Measurements from ENCODE around the gene ACOT6. TPM values are rescaled to one million over a fixed set of nuclear protein-coding genes. Genes with fewer than 3 reads are reported as not detected.
"Not testable (repeated sequence)": the region's sequence is repeated elsewhere in the genome, so short reads cannot be mapped to it uniquely, and the experiment has no call there.

Gene ACOT6
- total and polyA plus RNA-seq, 2 experiments from 2014 or later = not detected

DNA sequence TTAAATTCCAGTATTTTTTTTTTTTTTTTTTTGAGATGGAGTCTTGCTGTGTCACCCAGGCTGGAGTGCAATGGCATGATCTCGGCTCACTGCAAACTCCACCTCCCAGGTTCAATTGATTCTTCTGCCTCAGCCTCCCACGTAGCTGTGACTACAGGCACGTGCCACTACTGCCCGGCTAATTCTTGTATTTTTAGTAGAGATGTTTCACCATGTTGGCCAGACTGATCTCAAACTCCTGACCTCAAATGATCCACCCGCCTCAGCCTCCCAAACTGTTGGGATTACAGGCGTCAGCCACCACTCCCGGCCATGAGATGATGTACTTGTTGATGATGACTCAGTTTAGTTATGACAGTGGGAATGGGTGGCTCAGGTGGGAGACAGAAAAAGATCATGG, 38.1 kb upstream of the ACOT6 start:
- not testable (repeated sequence) for H3K4me2 ChIP-seq; H3K4me3 ChIP-seq; DNase-seq (ENCODE audit: low spot score); H3K27ac ChIP-seq; H3K79me2 ChIP-seq; H3K36me3 ChIP-seq (replicated peaks; ENCODE audit: insufficient read depth, low read depth); H3K9me3 ChIP-seq (ENCODE audit: low read depth); H3K27me3 ChIP-seq; H2AFZ ChIP-seq; H3K9me2 ChIP-seq (replicated peaks; ENCODE audit: insufficient read depth); H4K20me1 ChIP-seq (ENCODE audit: insufficient read depth, poor library complexity, severe bottlenecking); H3K4me1 ChIP-seq (ENCODE audit: insufficient read depth)
- 96% methylated on average over 7 of the region's 7 CpGs for WGBS (ENCODE audit: low lambda C conversion rate, missing lambda C conversion rate)

DNA sequence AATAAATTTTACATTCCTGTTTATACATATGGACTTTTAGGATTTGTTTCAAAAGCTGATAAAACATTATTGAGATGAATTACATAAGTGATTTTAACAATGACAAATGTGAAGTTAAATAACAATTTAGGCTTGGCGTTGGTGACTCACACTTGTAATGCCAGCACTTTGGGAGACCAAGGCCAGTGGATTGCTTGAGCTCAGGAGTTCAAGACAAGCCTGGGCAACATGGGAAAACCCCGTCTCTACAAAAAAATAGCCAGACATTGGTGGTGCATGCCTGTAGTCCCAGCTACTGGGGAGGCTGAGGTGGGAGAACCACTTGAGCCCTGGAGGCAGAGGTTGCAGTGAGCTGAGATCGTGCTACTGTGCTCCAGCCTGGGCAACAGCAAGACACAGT, 35.9 kb upstream of the ACOT6 start:
- Histone ChIP-seq H3K27me3 (no peaks in the 10 kb centered on the region), H3K36me3 (replicated peaks; ENCODE audit: insufficient read depth, low read depth) (no peaks in the 10 kb centered on the region), H3K9me3 (ENCODE audit: low read depth) (no peaks in the 10 kb centered on the region), H3K27ac (no peak overlapping the region), H3K4me2 (no peak overlapping the region), H2AFZ (no peak overlapping the region), H3K9me2 (replicated peaks; ENCODE audit: insufficient read depth) (no peaks in the 10 kb centered on the region), H4K20me1 (ENCODE audit: insufficient read depth, poor library complexity, severe bottlenecking) (no peaks in the 10 kb centered on the region), H3K4me1 (ENCODE audit: insufficient read depth) (no peaks in the 10 kb centered on the region), H3K4me3 (no peak overlapping the region), H3K79me2 (no peaks in the 10 kb centered on the region)
- DNase-seq (ENCODE audit: low spot score) = no peak
- TF ChIP-seq EZH2phosphoT487 (IDR thresholded peaks at IDR 0.05; ENCODE audit: low read depth, severe bottlenecking, unreplicated experiment) (no peak), EZH2 (IDR thresholded peaks at IDR 0.05; ENCODE audit: borderline replicate concordance) (no peak)
- TF ChIP-seq, protein P1, sequence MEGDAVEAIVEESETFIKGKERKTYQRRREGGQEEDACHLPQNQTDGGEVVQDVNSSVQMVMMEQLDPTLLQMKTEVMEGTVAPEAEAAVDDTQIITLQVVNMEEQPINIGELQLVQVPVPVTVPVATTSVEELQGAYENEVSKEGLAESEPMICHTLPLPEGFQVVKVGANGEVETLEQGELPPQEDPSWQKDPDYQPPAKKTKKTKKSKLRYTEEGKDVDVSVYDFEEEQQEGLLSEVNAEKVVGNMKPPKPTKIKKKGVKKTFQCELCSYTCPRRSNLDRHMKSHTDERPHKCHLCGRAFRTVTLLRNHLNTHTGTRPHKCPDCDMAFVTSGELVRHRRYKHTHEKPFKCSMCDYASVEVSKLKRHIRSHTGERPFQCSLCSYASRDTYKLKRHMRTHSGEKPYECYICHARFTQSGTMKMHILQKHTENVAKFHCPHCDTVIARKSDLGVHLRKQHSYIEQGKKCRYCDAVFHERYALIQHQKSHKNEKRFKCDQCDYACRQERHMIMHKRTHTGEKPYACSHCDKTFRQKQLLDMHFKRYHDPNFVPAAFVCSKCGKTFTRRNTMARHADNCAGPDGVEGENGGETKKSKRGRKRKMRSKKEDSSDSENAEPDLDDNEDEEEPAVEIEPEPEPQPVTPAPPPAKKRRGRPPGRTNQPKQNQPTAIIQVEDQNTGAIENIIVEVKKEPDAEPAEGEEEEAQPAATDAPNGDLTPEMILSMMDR (IDR thresholded peaks at IDR 0.05; ENCODE audit: poor library complexity) = no peak
- WGBS (ENCODE audit: low lambda C conversion rate, missing lambda C conversion rate) = 94% methylated on average over 3 of the region's 3 CpGs

DNA sequence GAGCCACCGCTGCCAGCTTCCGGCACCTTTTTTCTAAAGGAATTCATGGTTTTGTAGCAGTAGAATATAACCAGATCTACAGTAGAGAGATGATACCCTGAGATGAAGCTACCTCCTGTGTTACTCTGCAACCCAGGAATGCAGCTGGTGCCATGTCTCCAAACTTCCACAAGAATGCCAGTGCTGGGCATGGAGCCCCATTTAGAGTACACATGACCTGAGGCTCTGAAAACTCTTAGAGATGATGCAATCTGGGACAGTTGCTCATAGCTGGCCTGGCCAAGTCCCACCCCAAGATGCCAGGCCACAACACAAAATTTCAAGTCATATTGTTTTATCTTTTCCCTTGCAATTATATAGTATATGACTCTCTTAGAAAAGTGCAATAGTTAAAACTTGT, 35.1 kb upstream of the ACOT6 start:
- DNase-seq (ENCODE audit: low spot score); H3K79me2 ChIP-seq; H3K9me3 ChIP-seq (ENCODE audit: low read depth); H3K4me2 ChIP-seq; H3K27me3 ChIP-seq; H4K20me1 ChIP-seq (ENCODE audit: insufficient read depth, poor library complexity, severe bottlenecking); H3K4me1 ChIP-seq (ENCODE audit: insufficient read depth); H3K9me2 ChIP-seq (replicated peaks; ENCODE audit: insufficient read depth); H3K4me3 ChIP-seq; H2AFZ ChIP-seq; H3K36me3 ChIP-seq (replicated peaks; ENCODE audit: insufficient read depth, low read depth); H3K27ac ChIP-seq: not testable (repeated sequence)
- 91% methylated on average over 2 of the region's 2 CpGs for WGBS (ENCODE audit: low lambda C conversion rate, missing lambda C conversion rate)

DNA sequence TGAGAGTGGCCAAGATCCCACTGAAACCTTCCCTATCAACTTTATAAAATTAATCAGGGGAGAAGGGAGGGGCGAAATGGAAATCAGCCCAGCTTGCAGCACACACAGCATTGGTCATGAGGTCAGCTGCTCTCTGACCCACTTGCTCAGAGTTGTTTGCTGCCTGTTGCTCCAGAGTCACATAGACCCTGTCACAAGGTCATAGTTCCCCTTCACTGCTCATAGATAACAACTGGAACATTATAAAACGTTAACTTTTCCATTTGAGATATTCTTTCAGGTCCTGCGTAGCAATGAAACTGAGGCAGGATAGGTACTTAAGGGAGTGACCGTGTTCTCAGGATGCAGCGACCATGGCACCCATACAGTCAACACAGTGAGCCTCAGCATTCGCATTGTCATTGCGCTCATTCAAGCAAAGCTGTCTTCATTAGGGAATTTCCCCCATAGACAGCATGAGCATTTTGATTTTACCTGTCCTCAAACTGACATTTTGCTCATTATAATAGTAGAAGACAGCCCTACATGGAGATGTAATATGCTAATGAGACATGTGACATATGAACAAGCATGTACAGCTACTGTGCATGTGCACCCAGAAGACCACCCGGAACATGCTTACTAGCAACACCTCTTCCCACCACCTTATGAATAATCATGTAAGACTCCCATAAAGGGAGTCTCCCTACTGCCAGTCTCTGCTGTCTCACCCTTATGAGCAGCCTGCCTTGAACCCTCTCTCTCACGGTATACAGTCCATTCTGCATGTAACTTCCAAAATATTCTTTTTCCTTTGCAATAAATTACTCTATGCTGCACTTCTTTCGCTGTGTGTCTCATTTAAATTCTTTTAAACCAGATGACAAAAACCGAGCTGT, 30.0 kb upstream of the ACOT6 start:
- not testable (repeated sequence) for H3K4me3 ChIP-seq; H3K36me3 ChIP-seq (replicated peaks; ENCODE audit: insufficient read depth, low read depth); H3K9me2 ChIP-seq (replicated peaks; ENCODE audit: insufficient read depth); H3K4me1 ChIP-seq (ENCODE audit: insufficient read depth); H3K27ac ChIP-seq; H3K27me3 ChIP-seq; H2AFZ ChIP-seq; H3K9me3 ChIP-seq (ENCODE audit: low read depth); H3K4me2 ChIP-seq; H4K20me1 ChIP-seq (ENCODE audit: insufficient read depth, poor library complexity, severe bottlenecking); DNase-seq (ENCODE audit: low spot score); H3K79me2 ChIP-seq
- 88% methylated on average over 11 of the region's 11 CpGs for WGBS (ENCODE audit: low lambda C conversion rate, missing lambda C conversion rate)

DNA sequence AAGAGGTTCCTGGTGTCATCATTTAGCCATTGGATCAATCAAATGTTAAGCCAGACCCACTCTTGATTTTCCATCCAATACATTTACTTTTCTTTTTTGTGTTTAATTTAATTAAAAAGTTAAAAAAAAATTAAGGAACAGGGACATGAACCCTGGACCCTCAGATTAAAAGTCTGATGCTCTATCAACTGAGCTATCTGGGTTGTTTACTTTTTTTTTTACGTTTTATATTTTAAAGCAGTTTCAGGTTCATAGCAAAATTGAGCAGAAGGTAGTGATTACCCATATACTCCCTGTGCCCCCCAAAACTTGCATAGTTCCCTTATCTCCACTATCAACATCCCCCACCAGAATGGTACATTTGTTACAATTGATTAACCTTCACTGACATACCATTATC, 23.6 kb upstream of the ACOT6 start:
- TF ChIP-seq, protein P1 (IDR thresholded peaks at IDR 0.05; ENCODE audit: poor library complexity) = no peak
- TF ChIP-seq EZH2phosphoT487 (IDR thresholded peaks at IDR 0.05; ENCODE audit: low read depth, severe bottlenecking, unreplicated experiment) = no peak
- TF ChIP-seq EZH2 (IDR thresholded peaks at IDR 0.05; ENCODE audit: borderline replicate concordance) = no peak
- H3K36me3 ChIP-seq (replicated peaks; ENCODE audit: insufficient read depth, low read depth) = no peaks in the 10 kb centered on the region

More for the DNA sequence above, 23.6 kb upstream of the ACOT6 start:
- Histone ChIP-seq H3K27ac (no peak overlapping the region), H3K4me3 (no peak overlapping the region), H3K9me2 (replicated peaks; ENCODE audit: insufficient read depth) (no peaks in the 10 kb centered on the region), H3K9me3 (ENCODE audit: low read depth) (no peaks in the 10 kb centered on the region), H2AFZ (no peak overlapping the region), H4K20me1 (ENCODE audit: insufficient read depth, poor library complexity, severe bottlenecking) (no peaks in the 10 kb centered on the region), H3K4me1 (ENCODE audit: insufficient read depth) (no peaks in the 10 kb centered on the region), H3K4me2 (no peak overlapping the region), H3K27me3 (no peaks in the 10 kb centered on the region), H3K79me2 (no peaks in the 10 kb centered on the region)
- no peak for DNase-seq (ENCODE audit: low spot score)
- 88% methylated on average over 1 of the region's 1 CpG for WGBS (ENCODE audit: low lambda C conversion rate, missing lambda C conversion rate)

Data from hepatocyte (in vitro differentiated cells).